HG03457 (cell line): ENCODE results near the gene PKP1.

Experiments
- ATAC-seq: cut with Tn5 transposase; IDR thresholded peaks from one replicate; pipeline ENCODE4 v1.9.1; 2021; ENCODE audit warnings: moderate number of reproducible peaks; ENCODE audit not compliant: unreplicated experiment

The PKP1 gene

DNA sequence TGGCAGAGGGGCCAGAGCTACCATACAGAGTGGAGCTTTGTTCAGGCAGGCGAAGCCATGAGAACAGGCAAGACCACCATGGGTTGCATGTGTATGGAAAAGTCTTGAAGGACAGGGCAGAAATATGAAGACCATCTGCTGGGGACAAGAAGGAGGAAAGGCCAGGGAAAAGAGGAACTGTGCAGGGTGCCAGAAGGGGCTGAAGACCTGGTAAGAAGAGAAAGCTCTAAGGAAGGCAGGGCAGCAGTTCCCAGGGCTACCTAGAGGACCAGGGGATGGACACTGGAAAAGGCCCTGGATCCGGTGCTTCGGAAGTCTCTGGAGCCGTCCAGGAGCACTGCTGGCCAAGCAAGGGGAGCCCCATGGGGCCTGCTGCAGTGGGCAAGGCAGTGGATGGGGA is 43.4 kb downstream of the PKP1 start:
- ATAC-seq = no peak

GRCh38 chr1:201327687-201328240 is 44.5 kb downstream of the PKP1 start:
- no peak for ATAC-seq

- no peak for ATAC-seq
These were observed 45.3 kb downstream of the PKP1 start for GRCh38 chr1:201328576-201328975.

GRCh38 chr1:201329286-201329685 is 46.0 kb downstream of the PKP1 start:
- ATAC-seq = no peak

DNA sequence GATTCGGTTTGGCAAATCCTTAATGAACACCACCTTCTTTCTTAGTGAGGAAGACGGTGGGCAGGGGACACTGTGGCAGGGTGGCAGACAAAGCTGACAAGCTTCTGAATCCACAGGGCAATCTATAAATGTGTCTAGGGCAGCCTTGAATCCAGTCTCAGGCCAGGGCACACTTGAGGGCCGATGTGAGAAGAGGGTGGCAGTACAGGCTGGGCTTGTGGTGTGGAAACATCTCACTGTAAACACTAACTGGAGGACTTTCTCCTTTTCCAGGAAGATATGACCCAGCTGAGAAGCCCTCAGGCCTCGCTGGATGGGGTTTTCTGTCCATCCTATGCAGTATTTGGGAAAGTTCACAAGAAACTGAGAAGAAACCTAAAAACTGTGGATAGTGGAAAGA is 46.5 kb downstream of the PKP1 start:
- ATAC-seq = no peak

GRCh38 chr1:201330541-201330940 is 47.2 kb downstream of the PKP1 start:
- ATAC-seq = no peak

DNA sequence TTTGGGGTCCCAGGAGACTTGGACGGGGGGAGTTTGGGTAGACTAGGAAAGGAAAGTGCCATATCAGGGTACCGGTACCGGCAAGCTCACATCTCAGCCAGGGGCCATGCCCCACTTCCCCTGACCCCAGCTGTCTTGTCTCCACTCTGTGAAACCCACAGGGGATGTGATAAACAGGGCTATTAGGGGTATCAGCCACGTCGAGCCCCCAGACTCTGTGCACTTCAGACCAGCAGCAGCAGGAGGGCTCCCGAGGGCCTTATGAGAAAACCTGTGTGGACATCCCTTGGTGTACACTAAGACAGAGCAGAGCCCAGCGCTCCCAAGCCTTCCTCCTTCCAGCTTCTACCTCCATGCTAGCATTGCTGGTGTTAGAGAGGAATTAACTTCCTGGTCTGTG is 47.9 kb downstream of the PKP1 start:
- no peak for ATAC-seq

- no peak for ATAC-seq
These were observed 48.7 kb downstream of the PKP1 start for GRCh38 chr1:201332021-201332420.

GRCh38 chr1:201332616-201333335 is 49.5 kb downstream of the PKP1 start:
- no peak for ATAC-seq

DNA sequence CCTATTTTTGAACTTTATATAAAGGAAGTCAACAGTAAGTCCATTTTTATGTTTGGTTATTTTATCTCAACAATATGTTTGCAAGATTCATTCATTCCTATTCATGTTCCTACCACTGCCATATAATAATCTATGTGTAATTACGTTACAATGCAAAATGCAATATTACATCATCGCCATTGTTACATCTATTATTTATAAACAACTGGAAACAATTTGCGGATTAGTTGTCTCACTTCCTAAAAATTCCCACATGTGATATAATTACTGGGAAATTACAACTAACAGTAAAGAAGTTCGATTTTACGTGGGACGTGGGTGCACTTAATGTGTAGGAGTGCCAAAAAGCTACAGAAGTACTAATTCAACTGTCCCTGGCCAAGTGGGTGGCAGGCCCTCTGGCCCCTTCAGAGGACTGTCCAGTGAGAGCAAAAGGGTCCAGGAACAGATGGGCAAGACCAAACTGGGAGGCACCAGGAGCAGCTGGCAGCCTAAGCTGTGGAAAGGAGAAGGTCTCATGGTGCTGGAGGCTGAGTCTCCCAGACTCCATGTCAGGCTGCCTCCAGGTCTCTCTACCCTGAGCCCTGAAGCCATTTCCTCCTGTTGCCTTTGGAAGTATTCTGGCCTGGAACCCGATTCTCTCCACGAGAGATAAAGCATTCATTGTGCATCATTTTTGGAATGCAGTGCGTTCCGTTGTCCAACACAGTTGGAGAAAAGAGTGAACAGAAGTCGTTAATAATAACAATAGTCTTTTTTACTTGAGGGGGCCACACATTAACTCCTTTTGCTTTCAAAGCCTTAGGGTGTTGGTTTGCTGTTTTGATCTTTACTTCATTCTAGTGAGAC is 51.2 kb downstream of the PKP1 start:
- ATAC-seq = no peak

DNA sequence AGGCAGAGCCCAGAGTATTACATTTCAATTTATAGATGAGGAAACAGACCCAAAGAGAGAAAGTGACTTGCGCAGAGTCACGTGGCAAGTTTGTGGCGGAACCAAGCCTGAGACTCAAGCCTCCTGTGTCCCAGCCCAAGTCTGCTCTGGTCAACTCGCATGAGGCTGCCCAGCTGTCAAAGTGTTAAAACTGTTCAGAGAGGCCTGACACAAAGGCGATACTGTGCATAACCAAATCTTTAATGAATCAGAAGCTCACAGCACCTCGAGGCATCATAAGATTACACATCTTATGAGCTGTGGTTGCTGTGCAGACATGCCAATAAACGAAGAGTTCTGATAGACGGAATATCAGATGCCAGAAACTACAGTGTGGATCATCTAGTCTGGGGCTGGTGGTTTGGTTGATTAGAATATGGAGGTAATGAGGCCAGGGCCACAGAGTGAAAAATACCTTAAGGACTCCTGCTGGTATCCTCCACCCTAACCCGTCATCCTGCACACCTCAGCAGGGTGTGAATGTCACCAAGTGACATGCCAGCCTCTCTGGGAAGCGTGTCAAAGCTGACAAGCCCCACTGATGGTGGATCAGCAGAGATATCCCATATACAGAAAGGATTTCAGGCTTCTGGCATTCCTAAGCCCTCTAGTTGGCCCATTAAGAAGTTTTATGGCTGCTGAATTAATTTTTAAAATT is 52.0 kb downstream of the PKP1 start:
- no peak for ATAC-seq

DNA sequence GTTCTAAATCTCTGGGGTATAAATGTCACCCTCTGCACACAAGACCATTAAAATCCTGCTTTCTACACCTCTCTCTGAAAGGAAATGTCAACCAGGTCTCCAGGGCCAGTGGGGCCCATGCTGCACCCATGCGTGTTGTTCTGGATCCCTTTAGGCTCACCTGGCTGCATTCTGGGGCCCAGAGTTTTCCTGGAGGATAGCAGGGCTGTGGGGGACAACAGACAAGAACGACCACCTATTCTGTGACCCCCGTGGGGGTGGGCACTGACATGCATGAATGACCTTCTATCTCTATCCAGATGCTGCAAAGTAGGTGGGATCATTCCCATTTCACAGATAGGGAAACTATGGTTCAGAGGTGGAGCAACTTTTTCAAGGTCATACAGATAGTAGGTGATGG is 52.6 kb downstream of the PKP1 start:
- no peak for ATAC-seq

GRCh38 chr1:201336711-201337450 is 53.6 kb downstream of the PKP1 start:
- no peak for ATAC-seq

- ATAC-seq = no peak
These were observed 58.1 kb downstream of the PKP1 start for GRCh38 chr1:201341377-201341776.

DNA sequence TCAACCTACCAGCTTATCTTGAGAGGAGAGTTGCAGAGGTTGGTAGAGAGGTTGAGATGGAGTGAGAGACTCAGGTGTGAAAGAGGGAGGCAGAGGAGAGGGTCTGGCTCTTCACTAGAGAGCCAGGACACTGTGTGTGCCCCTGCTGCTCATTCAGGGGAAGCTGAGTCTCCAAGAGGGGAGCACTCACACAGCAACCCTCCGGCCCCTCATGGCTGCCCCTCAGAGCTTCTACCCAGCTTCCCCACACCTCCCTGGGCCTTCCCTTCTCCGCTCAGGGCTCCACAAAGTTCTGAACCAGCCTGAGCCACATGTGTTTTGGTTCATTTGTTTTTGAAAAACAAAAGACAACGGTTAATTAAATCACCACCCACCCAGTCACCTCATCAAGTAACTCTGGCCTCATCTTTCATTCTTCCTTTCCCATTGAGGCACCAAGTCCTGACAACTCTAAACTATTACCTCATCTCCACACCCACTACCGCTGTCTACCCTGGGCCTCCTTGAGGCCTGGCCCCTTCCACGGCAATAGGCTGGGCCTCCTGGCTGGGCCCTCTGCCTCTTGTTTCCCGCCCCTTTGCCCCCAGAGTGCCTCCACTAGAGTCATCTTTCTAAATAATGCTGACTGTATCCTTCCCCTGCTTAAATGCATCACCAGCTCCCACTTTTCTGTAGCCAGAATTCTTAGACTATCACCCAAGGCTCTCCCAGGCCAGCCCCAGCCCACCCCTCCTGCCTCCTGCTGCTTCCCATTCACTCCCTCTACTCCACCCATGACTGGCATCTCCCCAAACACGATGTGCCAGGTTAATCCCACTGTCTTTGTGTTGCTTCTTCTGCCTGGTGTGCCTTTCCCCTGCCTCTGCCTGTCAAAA is 61.1 kb downstream of the PKP1 start:
- no peak for ATAC-seq

GRCh38 chr1:201345081-201345355 is 61.7 kb downstream of the PKP1 start:
- ATAC-seq = no peak

- ATAC-seq = no peak
These were observed 63.1 kb downstream of the PKP1 start for GRCh38 chr1:201346337-201346939.

DNA sequence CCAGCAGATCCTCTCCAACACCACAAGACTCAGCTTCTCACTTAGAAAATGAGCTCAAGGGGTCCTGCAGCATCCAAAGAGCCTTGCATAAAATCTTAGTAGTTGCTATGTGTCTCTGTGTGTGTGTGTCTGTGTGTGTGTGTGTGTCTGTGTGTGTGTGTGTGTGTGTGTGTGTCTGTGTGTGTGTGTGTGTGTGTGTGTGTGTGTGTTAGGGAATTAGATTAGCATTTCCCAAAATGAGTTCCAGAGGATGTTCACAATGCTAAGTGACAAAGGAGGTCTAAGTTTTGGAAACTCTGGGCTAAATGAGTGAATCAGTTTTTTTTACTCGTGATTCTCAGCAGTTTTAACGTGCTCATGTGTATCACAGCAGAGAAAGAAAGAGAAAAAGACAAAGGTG is 63.7 kb downstream of the PKP1 start:
- ATAC-seq = no peak

GRCh38 chr1:201347498-201348210 is 64.3 kb downstream of the PKP1 start:
- ATAC-seq = no peak
